Lower leg skin (tissue), 3 donors: ENCODE results near the gene LYZL1.

Source experiments
- CTCF ChIP-seq, 3 donors: fragments of 450-650 bp; IDR thresholded peaks; one replicate each; pipeline ENCODE4 v1.5.1; 2016; ENCODE audit warnings: antibody characterized with exemption in 3 of 3, mild to moderate bottlenecking in 3 of 3, moderate library complexity in 2 of 3
- POLR2A ChIP-seq, 2 donors: fragments of 450-650 bp; IDR thresholded peaks; one replicate each; pipeline ENCODE4 v1.6.1; 2016 to 2017; ENCODE audit warnings: antibody characterized with exemption in 2 of 2, mild to moderate bottlenecking in 1 of 2, moderate library complexity in 1 of 2

- TF ChIP-seq CTCF (IDR thresholded peaks at IDR 0.05) (no peak), POLR2A (IDR thresholded peaks at IDR 0.05) (no peak)
Observed at GRCh38 chr10:29249018-29249417, 39.9 kb upstream of the LYZL1 start.
